H9 (cell line): ENCODE data around the gene ATP2B2. TPM values are rescaled to one million over a fixed set of nuclear protein-coding genes. Genes with fewer than 3 reads are reported as not detected.

Experiments
- DNase-seq: peaks from one replicate; pipeline ENCODE4 v3.0.0-alpha.2; 2017
- H2AFZ ChIP-seq: one replicate; pipeline ENCODE4 v1.6.1; 2013; ENCODE audit warnings: mild to moderate bottlenecking, low read length, control low read depth, moderate library complexity
- H2AK5ac ChIP-seq: 2 replicates; pipeline ENCODE4 v1.6.1; 2013; ENCODE audit warnings: low read length, control low read depth, mixed read lengths; ENCODE audit not compliant: insufficient read length
- H2BK120ac ChIP-seq: one replicate; pipeline ENCODE4 v1.6.1; 2013; ENCODE audit warnings: low read depth, mild to moderate bottlenecking, low read length, control low read depth, inconsistent platforms; ENCODE audit not compliant: poor library complexity, severe bottlenecking
- H2BK12ac ChIP-seq: 2 replicates; pipeline ENCODE4 v1.6.1; 2013; ENCODE audit warnings: low read length, control low read depth, mixed read lengths, low read depth; ENCODE audit not compliant: insufficient read length
- H2BK15ac ChIP-seq: 2 replicates; pipeline ENCODE4 v1.6.1; 2013; ENCODE audit warnings: low read depth, low read length, control low read depth
- H2BK20ac ChIP-seq: one replicate; pipeline ENCODE4 v1.6.1; 2013; ENCODE audit warnings: low read depth, mild to moderate bottlenecking, low read length, control low read depth, inconsistent platforms; ENCODE audit not compliant: poor library complexity, severe bottlenecking
- H2BK5ac ChIP-seq: 2 replicates; pipeline ENCODE4 v1.6.1; 2013; ENCODE audit warnings: low read length, control low read depth, mixed read lengths; ENCODE audit not compliant: insufficient read length
- H3K14ac ChIP-seq: 2 replicates; pipeline ENCODE4 v1.6.1; 2013; ENCODE audit warnings: low read length, control low read depth; ENCODE audit not compliant: insufficient read depth
- H3K18ac ChIP-seq: 2 replicates; pipeline ENCODE4 v1.6.1; 2013; ENCODE audit warnings: low read depth, mild to moderate bottlenecking, mixed read lengths, low read length, control low read depth; ENCODE audit not compliant: insufficient read length
- H3K23ac ChIP-seq: 2 replicates; pipeline ENCODE4 v1.6.1; 2013; ENCODE audit warnings: low read length, control low read depth, mixed read lengths, low read depth; ENCODE audit not compliant: insufficient read length
- H3K23me2 ChIP-seq: 2 replicates; pipeline ENCODE4 v1.6.1; 2013; ENCODE audit warnings: low read depth, mild to moderate bottlenecking, mixed read lengths, low read length, control low read depth; ENCODE audit not compliant: insufficient read length, poor library complexity, severe bottlenecking
- H3K27ac ChIP-seq: 2 replicates; pipeline ENCODE4 v1.5.1; 2013; ENCODE audit warnings: low read length, control low read depth, mixed read lengths, low read depth; ENCODE audit not compliant: insufficient read length
- H3K27me3 ChIP-seq: 2 replicates; pipeline ENCODE4 v1.6.1; 2013; ENCODE audit warnings: low read length, control low read depth, inconsistent platforms; ENCODE audit not compliant: insufficient read depth
- H3K4ac ChIP-seq: 2 replicates; pipeline ENCODE4 v1.6.1; 2013; ENCODE audit warnings: low read depth, mild to moderate bottlenecking, control low read depth, inconsistent platforms, low read length, moderate library complexity
- H3K4me1 ChIP-seq: 2 replicates; pipeline ENCODE4 v1.6.1; 2013; ENCODE audit warnings: low read length, control low read depth, inconsistent platforms; ENCODE audit not compliant: insufficient read depth
- H3K4me2 ChIP-seq: 2 replicates; pipeline ENCODE4 v1.6.1; 2013; ENCODE audit warnings: low read length, control low read depth, mixed read lengths; ENCODE audit not compliant: insufficient read length, insufficient read depth
- H3K56ac ChIP-seq: 2 replicates; pipeline ENCODE4 v1.6.1; 2013; ENCODE audit warnings: low read depth, mild to moderate bottlenecking, mixed read lengths, low read length, control low read depth; ENCODE audit not compliant: insufficient read length
- H3K79me1 ChIP-seq: 2 replicates; pipeline ENCODE4 v1.6.1; 2013; ENCODE audit warnings: low read depth, mild to moderate bottlenecking, moderate library complexity, low read length, control low read depth, inconsistent platforms; ENCODE audit not compliant: insufficient read depth, poor library complexity, severe bottlenecking
- H3K79me2 ChIP-seq: 2 replicates; pipeline ENCODE4 v1.6.1; 2013; ENCODE audit warnings: low read length, control low read depth, inconsistent platforms; ENCODE audit not compliant: insufficient read depth
- H3K9ac ChIP-seq: 2 replicates; pipeline ENCODE4 v1.6.1; 2013; ENCODE audit warnings: low read length, control low read depth, mixed read lengths; ENCODE audit not compliant: insufficient read length; ENCODE audit errors: extremely low read depth
- H3K9me3 ChIP-seq: one replicate; pipeline ENCODE4 v1.6.1; 2013; ENCODE audit warnings: low read depth, low read length, inconsistent platforms; ENCODE audit not compliant: control insufficient read depth
- H3T11ph ChIP-seq: one replicate; pipeline ENCODE4 v1.6.1; 2013; ENCODE audit warnings: mild to moderate bottlenecking, low read length, control low read depth, inconsistent platforms
- H4K20me1 ChIP-seq: one replicate; pipeline ENCODE4 v1.6.1; 2013; ENCODE audit not compliant: control insufficient read depth, insufficient read length, insufficient read depth
- H4K5ac ChIP-seq: 2 replicates; pipeline ENCODE4 v1.6.1; 2013; ENCODE audit warnings: low read depth, mild to moderate bottlenecking, mixed read lengths, low read length, control low read depth; ENCODE audit not compliant: insufficient read length
- H4K8ac ChIP-seq: replicated peaks from 2 replicates; pipeline ENCODE4 v1.6.1; 2013; ENCODE audit warnings: low read length, control low read depth, mixed read lengths, low read depth; ENCODE audit not compliant: insufficient read length
- H4K91ac ChIP-seq: 2 replicates; pipeline ENCODE4 v1.6.1; 2013; ENCODE audit warnings: low read depth, mild to moderate bottlenecking, moderate library complexity, mixed read lengths, low read length, control low read depth; ENCODE audit not compliant: insufficient read length
- H3K27ac Mint-ChIP-seq, 3 experiments: 2 replicates in 2 of 3; 3 replicates in 1 of 3; pipeline ENCODE4 v1.8.0; 2020 to 2021; ENCODE audit warnings: mixed read lengths in 3 of 3, mild to moderate bottlenecking in 1 of 3, moderate library complexity in 1 of 3
- H3K27me3 Mint-ChIP-seq: 2 replicates; pipeline ENCODE4 v1.8.0; 2021; ENCODE audit warnings: low read depth, mild to moderate bottlenecking, moderate library complexity, mixed read lengths
- H3K36me3 Mint-ChIP-seq, 3 experiments: 2 replicates in 2 of 3; 3 replicates in 1 of 3; pipeline ENCODE4 v1.8.0; 2020 to 2021; ENCODE audit warnings: low read depth in 3 of 3, mixed read lengths in 3 of 3; ENCODE audit not compliant: insufficient read depth in 1 of 3
- H3K4me1 Mint-ChIP-seq, 2 experiments: 2 replicates each; pipeline ENCODE4 v1.8.0; 2020; ENCODE audit warnings: mixed read lengths in 2 of 2
- H3K4me3 Mint-ChIP-seq, 2 experiments: 2 replicates in 1 of 2; 3 replicates in 1 of 2; pipeline ENCODE4 v1.8.0; 2020 to 2021; ENCODE audit warnings: mild to moderate bottlenecking in 2 of 2, mixed read lengths in 2 of 2, moderate library complexity in 1 of 2
- H3K9me3 Mint-ChIP-seq, 2 experiments: 2 replicates in 1 of 2; 3 replicates in 1 of 2; pipeline ENCODE4 v1.8.0; 2020; ENCODE audit warnings: mild to moderate bottlenecking in 2 of 2, mixed read lengths in 2 of 2, moderate library complexity in 1 of 2
- WGBS: extraction: QIAGEN DNeasy Blood & Tissue Kit; methylation state at CpG from one replicate; pipeline ENCODE4 v1.1.7; 2013; ENCODE audit warnings: missing lambda C conversion rate, low lambda C conversion rate, mixed read lengths; ENCODE audit not compliant: insufficient read length; ENCODE audit errors: extremely low coverage; 5-methylcytosine and 5-hydroxymethylcytosine counted together
- total RNA-seq: library from RNA; stranded (reverse); gene quantifications from 2 replicates; pipeline ENCODE4 v1.2.1, GENCODE V29; 2021
- TF ChIP-seq, protein P1 (sequence below): fragments of 200-600 bp; sonication (generic); conservative IDR thresholded peaks from 3 replicates; pipeline ENCODE4 v1.8.0; 2021; ENCODE audit warnings: antibody characterized with exemption, mild to moderate bottlenecking

ATP2B2 gene
- total RNA-seq, 1 experiment from 2014 or later, result 0.33 TPM

DNA sequence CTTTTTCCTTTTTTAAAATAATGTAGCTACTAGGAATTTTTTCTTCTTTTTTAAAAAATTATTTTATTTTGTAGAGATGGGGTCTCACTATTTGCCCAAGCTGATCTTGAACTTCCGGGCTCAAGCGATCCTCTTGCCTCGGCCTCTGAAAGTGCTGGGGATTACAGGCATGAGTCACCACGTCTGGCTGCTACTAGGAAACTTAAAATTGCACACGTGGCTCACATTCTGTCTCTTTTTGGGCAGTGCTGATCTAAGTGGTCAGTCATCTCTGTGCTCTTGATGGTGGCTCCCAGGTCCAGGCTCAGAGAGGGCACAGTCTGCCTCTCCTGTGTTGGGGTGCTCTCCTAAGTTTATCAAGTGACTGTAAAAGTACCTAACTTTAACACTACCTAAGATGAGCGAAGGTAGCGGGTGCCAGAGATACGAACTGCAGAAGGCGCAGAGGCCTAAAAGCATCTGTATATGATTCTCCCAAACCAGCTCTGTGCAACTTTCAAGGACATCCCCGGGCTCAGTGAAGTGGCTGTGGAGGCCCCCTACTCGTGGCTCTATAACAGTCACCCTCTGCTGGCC lies 131.6 kb downstream of the ATP2B2 start:
- no peak overlapping the region for H2BK15ac ChIP-seq
- peaks cover 3 to 4% (median 4%) of the 10 kb centered on the region in 3 experiments; a peak in 5 of 7 replicates for H3K36me3 Mint-ChIP-seq

More for the DNA sequence above, 131.6 kb downstream of the ATP2B2 start:
- WGBS, result no CpG with 5 or more reads among the region's 11 CpGs
- H3K56ac ChIP-seq, result no peak overlapping the region
- Mint-ChIP-seq H3K9me3 (peaks cover 3 to 5% of the 10 kb centered on the region in 2 experiments; a peak in 3 of 5 replicates), H3K4me3 (no peak overlapping the region), H3K27me3 (no peaks in the 10 kb centered on the region), H3K27ac (peak overlapping the region in 1 of 3 experiments; percentile 82; a peak in 1 of 7 replicates), H3K4me1 (peaks cover 37% of the 10 kb centered on the region in 2 experiments)
- no peak overlapping the region for H3K23ac ChIP-seq
- no peak overlapping the region for H3K14ac ChIP-seq
- H3K79me1 ChIP-seq, result no peaks in the 10 kb centered on the region
- no peak overlapping the region for H4K5ac ChIP-seq
- TF ChIP-seq, protein P1, sequence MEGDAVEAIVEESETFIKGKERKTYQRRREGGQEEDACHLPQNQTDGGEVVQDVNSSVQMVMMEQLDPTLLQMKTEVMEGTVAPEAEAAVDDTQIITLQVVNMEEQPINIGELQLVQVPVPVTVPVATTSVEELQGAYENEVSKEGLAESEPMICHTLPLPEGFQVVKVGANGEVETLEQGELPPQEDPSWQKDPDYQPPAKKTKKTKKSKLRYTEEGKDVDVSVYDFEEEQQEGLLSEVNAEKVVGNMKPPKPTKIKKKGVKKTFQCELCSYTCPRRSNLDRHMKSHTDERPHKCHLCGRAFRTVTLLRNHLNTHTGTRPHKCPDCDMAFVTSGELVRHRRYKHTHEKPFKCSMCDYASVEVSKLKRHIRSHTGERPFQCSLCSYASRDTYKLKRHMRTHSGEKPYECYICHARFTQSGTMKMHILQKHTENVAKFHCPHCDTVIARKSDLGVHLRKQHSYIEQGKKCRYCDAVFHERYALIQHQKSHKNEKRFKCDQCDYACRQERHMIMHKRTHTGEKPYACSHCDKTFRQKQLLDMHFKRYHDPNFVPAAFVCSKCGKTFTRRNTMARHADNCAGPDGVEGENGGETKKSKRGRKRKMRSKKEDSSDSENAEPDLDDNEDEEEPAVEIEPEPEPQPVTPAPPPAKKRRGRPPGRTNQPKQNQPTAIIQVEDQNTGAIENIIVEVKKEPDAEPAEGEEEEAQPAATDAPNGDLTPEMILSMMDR, result no peak
- peaks cover 4% of the 10 kb centered on the region; the same call in 1 of the 2 replicates for H3K4me1 ChIP-seq
- no peaks in the 10 kb centered on the region for H3K9me3 ChIP-seq
- no peaks in the 10 kb centered on the region for H3K23me2 ChIP-seq
- no peak overlapping the region for H2BK20ac ChIP-seq
- no peak overlapping the region for H3K27ac ChIP-seq
- no peak overlapping the region for H4K91ac ChIP-seq
- H2BK120ac ChIP-seq, result no peak overlapping the region
- no peak overlapping the region for H3K4me2 ChIP-seq
- H3K27me3 ChIP-seq, result no peaks in the 10 kb centered on the region
- H3K4ac ChIP-seq, result no peak overlapping the region
- no peak overlapping the region for H4K8ac ChIP-seq
- no peak overlapping the region for H3T11ph ChIP-seq
- H2BK12ac ChIP-seq, result no peak overlapping the region
- H2BK5ac ChIP-seq, result no peak overlapping the region
- DNase-seq, result no peak
- H2AFZ ChIP-seq, result no peak overlapping the region
- H3K9ac ChIP-seq, result no peak overlapping the region
- H3K79me2 ChIP-seq, result no peaks in the 10 kb centered on the region
- H3K18ac ChIP-seq, result no peak overlapping the region
- H4K20me1 ChIP-seq, result no peaks in the 10 kb centered on the region
- no peak overlapping the region for H2AK5ac ChIP-seq
